ENCODE results near the gene AUP1. TPM values are rescaled to one million over a fixed set of nuclear protein-coding genes. Genes with fewer than 3 reads are reported as not detected.
A peak's percentile ranks its signal among the peaks of the same experiment; 100 is the strongest.

AUP1 gene
- total RNA-seq, 1 donor from 2014 or later = 74.2 TPM

DNA sequence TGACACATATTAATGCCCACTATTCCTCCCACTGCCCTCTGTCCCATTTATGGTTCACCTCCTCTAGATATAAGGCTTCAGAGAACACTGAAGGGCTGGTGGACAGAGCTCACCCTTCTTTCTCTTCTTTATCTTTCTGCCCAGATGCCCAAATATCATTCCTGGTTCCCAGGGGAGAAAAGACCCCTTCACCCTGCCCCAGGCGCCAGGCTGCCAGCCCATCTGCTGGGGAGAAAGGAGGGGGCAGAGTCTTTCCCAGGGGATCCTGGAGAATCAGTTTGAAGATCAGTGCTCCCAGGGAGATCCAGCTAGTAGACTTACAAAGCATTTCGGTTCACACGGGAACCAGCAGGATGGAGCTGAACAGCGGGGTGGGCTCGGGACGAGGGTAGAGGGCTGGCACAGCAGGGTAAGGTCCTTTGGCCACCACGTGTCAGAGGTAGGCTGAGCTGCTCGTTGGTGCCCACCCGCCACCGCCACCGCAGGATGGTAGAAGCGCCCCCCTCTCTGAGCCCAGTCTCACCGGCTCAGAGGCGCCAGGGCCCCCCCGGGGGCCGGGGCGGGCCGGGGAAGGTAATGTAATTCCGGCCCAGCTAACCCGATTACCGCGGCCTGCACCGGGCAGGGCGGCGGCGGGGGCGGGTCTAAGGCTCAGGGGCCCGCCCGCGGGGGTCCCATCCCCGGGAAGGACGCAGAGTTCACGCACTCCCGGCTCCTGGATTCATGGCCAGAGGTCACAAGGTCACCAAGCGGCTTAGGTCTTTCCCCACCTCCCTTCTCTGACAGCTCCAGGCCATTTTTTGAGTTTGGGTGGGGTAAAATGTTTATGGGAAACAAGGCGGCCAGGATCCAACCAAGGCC lies 16.5 kb downstream of the AUP1 start:
- no peak for ATAC-seq

DNA sequence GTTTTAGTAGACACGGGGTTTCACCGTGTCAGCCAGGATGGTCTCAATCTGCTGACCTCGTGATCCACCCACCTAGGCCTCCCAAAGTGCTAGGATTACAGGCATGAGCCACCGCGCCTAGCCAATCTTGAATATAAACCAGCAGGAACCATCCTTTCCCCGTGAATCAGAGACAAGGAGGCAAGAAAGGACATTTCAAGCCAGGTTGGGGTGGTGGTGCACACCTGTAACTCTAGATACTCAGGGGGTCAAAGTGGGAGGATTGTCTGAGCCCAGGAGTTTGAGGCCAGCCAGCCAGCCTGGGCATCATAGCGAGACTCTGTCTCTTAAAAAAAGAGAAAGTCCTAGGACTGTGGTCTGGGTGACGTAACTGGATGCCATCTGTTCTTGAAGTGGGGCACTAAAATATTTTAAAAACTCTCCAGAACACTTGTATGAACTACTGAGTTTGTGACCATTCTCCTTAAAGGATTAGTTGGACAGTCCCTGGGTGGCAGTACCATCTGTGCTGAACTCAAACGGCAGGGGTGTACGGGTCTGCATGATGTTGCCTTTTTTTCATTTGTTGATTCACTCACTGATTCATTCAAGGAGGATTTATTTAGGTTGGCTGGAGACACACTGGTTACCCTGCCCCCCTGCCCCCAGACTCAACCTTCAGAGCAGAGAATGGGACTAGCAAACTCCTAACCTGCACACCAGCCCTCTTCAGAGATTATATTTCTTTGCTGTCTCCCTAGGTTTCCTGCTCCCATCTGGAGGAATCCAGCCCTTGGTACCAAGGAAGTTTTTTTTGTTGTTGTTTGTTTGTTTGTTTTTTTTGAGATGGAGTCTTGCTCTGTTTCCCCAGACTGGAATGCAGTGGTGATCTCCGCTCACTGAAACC lies 18.2 kb downstream of the AUP1 start:
- ATAC-seq = no peak

DNA sequence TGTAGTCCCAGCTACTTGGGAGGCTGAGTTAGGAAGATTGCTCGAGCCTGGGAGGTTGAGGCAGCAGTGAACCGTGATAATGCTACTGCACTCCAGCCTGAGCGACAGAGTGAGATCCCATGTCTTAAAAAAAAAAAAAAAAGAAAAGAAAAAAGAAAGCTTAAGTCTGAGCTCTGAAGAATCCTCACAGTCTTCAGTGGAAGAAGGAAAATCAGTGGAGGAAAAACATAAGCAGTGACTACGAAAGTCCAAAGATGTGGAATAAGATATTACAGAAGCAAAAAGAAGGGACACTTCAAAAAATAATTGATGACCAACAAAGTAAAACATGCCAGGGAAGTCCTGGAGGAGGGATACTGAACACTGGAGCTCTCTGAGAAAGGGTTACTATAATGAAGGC lies 19.2 kb downstream of the AUP1 start:
- ATAC-seq = no peak

DNA sequence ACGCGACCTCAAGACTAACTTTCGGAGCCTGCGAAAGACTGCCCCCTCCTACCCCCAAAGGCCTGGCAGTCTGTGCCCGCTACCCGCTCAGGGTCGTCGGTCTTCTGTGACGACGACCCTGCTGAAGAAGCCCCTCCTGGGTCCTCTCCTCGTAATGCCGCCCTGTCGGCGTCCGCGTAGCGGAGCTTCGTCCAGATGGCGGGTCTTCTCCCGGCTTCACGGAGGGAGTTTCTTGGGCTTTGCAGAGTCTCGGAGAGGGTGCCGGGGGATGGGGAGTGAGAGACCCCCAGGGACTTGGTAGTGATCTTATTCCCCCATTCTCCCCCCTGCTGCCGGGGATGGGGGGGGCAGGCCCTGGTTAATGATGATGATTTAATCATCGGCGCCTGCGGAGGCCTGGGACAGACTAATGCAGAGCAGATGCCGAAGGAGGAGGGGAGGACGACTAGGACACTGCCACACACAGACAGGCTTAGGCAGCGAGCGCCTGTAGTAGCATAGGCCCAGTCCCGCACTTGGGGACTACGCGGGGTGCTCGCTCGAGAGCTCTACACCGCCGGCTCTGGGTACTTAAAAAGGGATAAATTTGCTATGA lies 21.5 kb downstream of the AUP1 start:
- peak; percentile 27 for ATAC-seq

DNA sequence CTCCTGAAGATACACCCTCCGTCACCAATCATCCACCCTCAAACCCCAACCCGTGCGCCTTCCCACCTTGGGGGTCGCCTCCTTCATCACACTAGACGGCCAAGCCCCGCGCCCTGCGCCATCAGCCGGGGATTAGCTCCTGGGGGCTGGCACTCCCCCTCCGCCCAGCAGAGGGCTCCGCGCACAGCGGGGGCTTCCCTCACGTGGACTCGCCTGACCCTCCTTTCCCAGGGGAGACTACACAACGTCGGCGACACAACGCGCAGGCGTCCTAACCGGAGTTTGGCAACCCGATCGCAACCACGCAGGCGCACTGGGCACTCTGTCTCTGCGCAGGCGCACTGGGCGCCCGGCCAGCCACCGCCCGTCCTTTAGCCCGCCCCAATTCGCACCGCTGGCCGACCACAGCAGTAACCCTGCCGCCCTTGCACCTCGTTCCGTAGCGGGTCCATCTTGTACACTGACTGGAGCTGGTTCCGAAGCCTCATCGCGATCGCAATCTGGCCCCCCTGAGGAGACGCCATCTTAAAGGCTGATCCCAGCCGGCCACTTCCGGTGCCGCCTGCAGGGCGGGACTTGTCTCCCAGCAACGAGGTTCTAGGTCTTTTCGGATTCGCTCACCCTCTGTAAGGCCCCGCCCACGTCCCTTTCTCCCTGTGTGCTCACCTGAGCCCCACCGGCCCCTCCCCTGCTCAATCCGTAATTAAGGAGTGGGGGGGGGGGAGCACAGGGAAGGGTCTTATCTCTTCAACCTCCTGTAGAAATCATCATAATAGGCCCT lies 22.2 kb downstream of the AUP1 start, which contains the start of gene PCGF1:
Gene PCGF1 (minus strand): TSS at position 551 of the 781 bp plus-strand sequence. CDS start 27 bp downstream, at position 524.
- ATAC-seq = peak; percentile 95

DNA sequence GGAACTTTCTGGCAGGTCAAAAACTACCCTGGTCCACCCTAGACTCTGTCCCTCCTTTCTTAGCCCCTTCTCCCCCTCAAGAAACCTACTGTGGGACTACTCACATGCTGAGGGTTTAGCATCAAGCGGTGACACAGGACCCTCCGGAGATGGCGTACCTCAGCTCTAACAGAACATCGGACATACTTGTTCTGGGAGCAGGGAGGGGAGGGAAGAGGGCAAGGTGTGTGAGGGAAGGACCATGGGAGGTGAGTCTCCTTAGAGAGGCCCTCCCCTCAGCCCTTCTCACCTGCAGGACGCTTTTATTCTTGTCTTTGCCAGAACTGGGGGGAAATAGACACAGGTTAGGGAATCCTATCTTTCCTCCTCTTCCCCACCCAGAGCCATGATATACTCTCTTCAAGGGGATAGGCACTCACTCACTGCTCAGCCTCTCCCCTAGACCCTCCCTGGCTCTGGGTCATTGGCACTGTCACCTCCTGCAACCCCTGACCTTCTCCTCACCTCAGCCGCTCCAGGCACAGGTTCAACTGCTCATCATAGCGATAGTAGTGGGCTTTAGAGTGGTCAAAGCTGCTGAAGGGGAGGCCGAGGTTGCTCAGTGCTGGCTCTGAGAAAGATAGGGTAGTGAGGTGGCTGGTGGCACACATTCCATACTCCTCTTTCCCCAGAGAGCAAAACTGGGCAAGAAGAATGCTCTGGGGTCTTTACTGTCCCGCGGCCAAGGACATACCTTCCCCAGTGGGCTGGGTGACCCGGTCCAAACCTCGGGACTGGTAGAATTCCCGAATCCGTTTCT lies 23.9 kb downstream of the AUP1 start:
- no peak for ATAC-seq

DNA sequence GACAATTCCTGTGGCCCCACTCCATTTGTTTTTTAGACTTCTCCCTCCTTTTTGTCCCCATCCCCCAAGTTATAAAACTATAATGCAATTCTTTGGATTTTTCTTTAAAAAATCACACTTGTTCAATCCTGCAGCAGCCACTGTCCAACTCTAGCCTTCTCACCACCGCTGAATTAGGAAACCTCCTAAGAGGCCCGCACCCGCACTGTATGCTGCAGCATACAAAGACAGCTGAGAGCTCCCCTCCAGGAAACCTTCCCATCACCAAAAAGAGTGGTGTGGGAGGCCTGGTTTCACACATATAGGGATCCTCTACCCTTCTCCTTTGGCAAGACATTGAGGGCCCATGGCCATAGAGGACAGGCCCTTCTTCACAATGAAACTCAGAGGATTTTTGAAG lies 24.9 kb downstream of the AUP1 start:
- ATAC-seq = no peak

DNA sequence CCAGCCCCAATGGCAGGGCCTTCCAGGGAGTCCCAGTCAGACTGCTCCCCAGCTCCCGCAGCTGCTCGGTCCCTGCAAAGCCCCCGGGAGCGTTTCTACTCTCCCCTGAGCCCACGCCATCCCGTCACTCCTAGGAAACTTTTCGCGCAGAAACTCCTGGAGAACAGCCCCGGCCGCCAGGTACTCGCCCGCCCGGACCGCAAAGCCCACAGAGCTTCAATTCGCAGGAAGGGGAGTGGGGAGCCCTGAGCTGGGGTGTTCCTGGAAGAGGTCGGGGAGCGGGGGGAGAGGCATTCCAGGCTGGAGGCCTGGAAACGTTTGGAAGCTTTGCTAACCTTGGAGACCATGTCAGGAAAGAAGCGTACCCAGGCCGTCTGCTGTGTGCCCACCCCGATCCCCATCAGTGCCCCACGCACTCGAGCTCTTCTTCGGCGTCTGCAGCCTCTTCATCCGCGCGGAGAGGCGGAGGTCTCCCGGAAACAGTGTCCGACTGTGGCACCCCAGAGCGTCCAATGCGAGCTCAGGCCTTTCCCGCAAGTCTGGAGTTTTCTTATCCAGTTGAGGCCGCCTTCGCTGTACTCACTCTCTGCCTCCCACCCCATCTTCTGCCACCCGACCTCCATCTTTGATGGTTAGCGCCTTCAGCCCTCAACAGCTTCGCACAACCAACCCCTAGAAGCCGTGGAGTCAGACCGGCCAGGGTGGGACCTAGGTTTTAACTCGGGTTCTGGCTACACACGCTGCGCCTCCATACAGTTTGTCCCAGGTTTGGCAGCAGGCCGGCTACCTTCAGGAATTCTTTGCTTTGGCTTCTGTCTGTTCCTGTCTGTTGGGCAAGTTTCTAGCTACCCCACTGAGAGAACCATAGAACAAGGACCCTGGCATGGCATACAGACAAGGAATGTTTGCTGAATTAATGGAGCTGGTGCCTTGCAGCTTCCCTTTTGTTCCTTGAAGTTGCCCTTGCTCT lies 25.7 kb downstream of the AUP1 start:
- ATAC-seq = no peak

DNA sequence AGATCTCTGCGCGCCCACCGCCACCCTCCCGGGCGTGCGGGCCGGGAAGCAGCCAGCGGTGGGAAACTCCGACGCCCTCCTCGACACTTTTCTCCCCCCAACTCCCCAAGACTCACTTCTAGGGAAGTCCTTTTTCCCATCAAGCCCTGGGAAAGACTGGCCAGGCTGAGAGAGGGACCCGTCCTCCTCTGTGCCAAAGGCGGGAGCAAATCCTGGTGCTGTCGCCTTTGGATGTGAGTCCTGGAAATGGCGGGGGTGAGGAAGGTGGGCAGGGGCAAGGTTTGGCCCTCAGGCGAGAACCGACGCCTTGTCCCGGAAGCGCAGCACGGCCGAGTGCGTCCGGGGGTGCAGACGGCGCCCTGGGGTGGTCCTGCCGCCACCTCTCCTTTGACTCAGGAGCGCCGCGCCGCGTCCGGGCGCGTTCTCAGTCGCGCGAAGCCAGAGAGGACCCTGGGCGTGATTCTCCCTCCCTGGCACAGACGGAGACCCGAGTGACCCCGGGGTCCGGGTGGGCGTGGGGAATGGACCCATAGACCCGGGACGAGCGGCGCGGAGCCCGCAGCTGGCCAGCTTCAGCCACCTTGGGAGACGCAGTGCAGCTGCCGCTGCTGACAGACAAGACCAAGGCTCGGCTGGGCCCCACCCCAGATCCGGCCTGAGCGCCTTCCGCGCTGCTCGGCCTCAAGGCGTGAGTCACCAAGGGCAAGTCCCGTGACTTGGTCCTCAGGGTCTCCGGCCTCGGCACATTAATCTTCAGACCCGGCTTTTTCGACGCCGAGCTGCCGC lies 26.6 kb downstream of the AUP1 start:
- peak; percentile 49 for ATAC-seq

DNA sequence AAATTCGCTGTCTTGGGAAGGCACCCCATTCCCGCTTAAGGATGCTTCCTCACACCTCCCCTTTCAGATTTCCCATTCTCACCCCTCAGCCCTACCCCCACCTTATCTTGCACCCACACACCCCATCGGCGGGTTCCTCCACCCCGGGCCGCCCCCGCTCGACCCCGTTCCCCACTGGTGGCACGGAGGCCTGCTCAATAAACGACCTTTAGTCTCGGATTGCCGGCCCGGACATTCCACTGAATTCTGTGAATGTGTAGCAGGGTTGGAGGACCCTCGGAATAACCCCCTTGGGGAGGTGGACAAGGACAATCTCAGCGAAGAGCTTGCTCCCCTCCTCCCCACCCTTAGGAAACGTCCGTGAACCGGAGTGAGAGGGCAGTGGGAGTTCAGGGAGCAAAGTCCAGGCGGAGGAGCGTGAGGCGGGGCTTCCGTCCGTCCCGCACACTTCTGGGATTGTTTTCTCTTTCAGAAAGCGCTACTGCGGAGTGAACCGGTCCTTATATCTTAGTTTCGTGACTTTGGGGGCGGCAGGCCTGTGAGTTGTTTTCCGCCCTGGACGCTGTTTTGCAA lies 27.3 kb downstream of the AUP1 start:
- no peak for ATAC-seq

DNA sequence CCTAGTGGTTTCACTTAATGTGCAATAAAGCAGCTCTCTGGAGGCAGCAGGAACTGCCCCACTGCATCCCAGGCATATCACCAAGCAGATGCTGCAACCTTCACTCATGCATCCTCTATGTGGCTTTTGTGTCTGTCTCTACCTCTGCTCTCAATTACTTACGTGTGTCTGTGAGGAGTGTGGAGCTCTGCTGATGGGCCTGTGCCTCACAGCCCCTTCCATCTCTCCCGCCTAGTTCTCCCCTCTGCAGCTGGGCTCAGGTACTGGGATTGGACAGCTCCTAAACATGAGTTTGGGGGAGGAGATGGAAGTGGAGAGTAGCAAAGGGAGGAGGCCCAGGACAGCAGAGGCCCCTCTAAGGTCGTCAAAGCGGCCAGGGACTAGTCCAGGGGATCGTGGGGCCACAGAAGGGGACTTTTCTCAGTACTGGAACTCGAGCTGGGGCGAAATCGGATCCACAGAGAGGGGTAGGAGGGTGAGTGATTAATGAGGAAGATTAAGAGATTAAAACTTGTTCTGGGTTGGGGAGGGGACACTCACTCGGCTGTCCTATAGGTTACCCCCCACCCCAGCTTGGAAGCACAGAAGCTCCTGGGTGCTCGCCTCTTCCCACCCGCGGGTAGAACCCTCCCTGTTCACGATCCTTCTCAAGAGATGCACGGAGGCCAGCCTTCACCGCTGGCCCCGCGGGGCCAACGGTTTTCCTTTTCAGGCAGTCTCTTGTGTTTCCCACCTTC lies 28.0 kb downstream of the AUP1 start:
- ATAC-seq = no peak

DNA sequence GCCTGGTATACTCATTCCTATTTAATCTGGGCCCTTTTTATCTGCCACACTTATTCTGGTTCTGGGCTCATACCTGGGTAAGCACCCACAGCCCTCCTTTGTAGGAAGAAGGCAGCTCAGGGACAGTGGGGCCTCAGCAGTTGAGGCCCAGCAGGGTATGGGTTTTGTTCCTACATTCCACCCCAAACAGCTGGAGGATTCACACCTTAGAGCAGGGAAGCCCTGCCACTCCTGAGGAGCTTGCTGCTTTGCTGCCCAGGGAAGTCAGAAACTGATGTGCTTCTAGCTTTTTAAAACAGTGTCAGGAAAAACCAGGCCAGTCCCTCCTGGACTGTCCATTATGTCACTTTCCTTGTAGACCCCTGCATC lies 28.9 kb downstream of the AUP1 start:
- no peak for ATAC-seq

DNA sequence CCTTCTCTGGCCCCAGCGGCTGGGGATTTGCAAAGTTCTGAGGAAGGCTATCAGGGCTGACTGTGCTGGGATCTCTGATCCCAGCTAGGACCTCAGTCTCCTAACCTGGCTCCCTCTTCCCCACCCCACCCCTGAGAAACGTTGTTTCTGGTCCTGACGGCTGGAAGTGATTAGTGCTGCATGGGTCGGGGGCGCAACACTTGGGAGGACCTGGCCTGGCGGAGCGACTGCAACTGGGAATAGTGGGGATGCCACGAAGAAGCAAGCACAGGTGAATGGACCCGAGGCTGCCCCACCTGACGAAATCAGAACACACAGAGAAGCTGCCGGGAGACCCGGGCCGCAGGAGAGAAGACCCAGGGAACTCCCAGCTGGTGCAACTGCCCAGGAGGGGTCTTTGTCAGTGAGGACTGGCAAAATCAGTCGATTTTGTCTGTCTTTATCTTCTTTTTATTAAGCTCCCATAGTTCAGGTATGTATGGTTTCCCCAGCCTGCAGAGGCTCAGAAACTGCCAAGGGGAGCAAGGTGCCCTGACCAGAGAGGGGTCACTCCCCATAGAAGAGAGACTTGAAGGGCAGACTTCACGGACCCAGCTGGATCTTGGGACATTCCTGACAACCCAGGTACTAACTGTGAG lies 29.4 kb downstream of the AUP1 start:
- no peak for ATAC-seq

DNA sequence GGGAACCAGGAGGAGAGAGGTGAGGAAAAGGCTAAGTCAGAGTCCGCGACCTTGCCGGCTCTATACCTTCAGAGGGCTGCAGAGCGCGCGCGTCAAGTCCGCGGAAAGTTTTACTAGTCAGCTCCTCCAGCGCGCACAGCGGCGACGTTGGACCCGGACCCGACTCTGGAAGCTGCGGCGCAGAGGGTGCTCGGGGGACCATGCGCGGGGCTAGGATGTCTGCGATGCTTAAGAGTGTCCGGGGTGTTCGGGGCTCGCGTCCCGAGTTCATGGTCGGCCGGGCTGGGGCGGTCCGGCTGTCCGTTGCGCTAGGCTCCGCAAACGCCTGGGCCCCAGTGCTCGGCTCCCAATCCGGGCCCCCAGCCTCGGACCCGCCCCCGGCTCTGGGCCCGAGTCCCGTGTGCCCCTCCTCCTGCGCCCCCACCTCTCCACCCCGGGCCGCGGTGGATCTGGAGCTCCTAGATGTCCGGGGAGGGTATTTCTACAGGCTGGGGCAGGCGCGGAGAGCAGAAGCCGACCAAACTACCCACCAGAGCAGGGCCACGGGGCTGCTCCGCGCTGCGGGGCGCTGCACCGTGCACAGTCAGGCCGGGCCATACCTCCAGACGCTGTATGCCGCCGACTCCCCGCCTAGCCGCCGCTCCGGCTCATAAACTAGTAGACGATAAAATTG lies 30.1 kb downstream of the AUP1 start, which contains the start of gene LBX2:
Gene LBX2 (minus strand): TSS at position 337 of the 673 bp plus-strand sequence. CDS start 66 bp downstream, at position 271.
- ATAC-seq = no peak

DNA sequence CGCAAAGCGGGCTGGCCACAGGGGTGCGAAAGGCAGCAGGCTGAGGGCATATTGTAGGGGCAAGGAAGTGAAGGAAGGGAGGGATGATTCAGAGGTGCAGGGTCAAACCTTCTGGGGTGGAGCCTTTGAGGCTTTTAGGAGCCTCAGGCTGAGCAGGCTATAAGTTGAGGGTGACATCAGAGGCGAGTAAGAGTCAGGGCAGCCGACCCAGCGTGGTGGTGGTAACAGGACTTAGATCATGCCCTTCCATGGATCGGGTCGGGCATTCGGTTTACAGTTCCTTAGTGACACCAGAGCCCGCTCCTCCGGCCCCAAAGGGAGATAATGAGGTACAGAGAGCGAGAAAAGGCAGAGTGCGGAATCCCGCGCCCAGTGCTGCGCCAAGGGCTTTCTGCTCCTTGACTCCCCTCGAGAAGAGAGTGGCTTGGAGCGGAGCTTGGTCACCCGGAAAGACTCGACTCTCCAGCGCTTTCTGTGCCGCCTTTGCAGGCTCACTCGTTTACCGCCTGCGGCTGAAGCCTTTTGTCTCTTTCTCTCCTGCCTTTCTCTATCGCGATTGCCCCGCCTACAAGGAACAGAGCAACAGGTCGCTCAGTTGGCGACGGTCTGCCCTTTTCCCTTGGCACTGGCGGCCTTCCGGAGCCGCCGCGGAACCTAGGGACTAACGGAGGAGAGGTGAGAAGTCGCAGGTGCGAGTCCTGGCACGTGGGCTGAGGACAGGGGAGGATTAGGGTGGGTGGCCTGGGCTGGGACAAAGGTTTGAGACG lies 30.8 kb downstream of the AUP1 start:
- ATAC-seq = peak; percentile 63

All from esophagus mucosa (tissue), 1 donor.